Heart left ventricle (tissue), 16 donors: ENCODE data around the gene PRKCH. TPM values are rescaled to one million over a fixed set of nuclear protein-coding genes. Genes with fewer than 3 reads are reported as not detected.

Experiments
- ATAC-seq, 4 donors: fragments of 200-7000 bp; cut with Tn5 transposase; one replicate each; pipeline ENCODE4 v1.9.1; 2020 to 2022; ENCODE audit warnings: moderate library complexity in 4 of 4, mild to moderate bottlenecking in 3 of 4, moderate number of reproducible peaks in 1 of 4
- DNase-seq, 5 donors: peaks; one replicate each; pipeline ENCODE4 v3.0.0-alpha.2; 2020
- H3K27ac ChIP-seq, 12 donors: fragments of 200-600 bp; sonication (generic) in 4 of 12; one replicate each; pipeline versions ENCODE4 v1.5.0 to v1.8.0; 2016 to 2022; ENCODE audit warnings: mild to moderate bottlenecking in 2 of 12
- H3K27me3 ChIP-seq, 9 donors: fragments of 200-600 bp; sonication (generic) in 2 of 9; one replicate each; pipeline versions ENCODE4 v1.5.1 to v1.8.0; 2016 to 2022; ENCODE audit warnings: mild to moderate bottlenecking in 3 of 9
- H3K36me3 ChIP-seq, 9 donors: fragments of 200-600 bp; sonication (generic) in 2 of 9; one replicate each; pipeline versions ENCODE4 v1.5.0 to v1.8.0; 2018 to 2022; ENCODE audit warnings: mild to moderate bottlenecking in 2 of 9
- H3K4me1 ChIP-seq, 12 donors: fragments of 200-600 bp; sonication (generic) in 4 of 12; one replicate each; pipeline versions ENCODE4 v1.5.0 to v1.8.0; 2016 to 2022; ENCODE audit warnings: mild to moderate bottlenecking in 3 of 12
- H3K4me3 ChIP-seq, 12 donors: fragments of 200-600 bp; sonication (generic) in 4 of 12; one replicate each; pipeline versions ENCODE4 v1.5.0 to v1.8.0; 2017 to 2022; ENCODE audit warnings: mild to moderate bottlenecking in 9 of 12, moderate library complexity in 4 of 12
- H3K9me3 ChIP-seq, 12 donors: fragments of 200-600 bp; sonication (generic) in 4 of 12; one replicate each; pipeline versions ENCODE4 v1.5.0 to v1.8.0; 2016 to 2022; ENCODE audit warnings: mild to moderate bottlenecking in 1 of 12
- CTCF ChIP-seq, 12 donors: fragments of 200-600 bp; sonication (generic) in 4 of 12; IDR thresholded peaks; one replicate each; pipeline versions ENCODE4 v1.5.0 to v1.8.0; 2018 to 2022; ENCODE audit warnings: antibody characterized with exemption in 12 of 12, mild to moderate bottlenecking in 5 of 12
- POLR2A ChIP-seq, 2 donors: fragments of 450-650 bp; IDR thresholded peaks; one replicate each; pipeline ENCODE4 v1.6.1; 2017; ENCODE audit warnings: antibody characterized with exemption in 2 of 2, mild to moderate bottlenecking in 2 of 2, moderate library complexity in 2 of 2
- WGBS, 4 donors: extraction: QIAGEN DNeasy Blood & Tissue Kit in 2 of 4; methylation state at CpG; one replicate each; pipeline versions ENCODE4 v1.1.5 to v1.1.7; 2013 to 2018; 5-methylcytosine and 5-hydroxymethylcytosine counted together
- intact Hi-C, 10 donors: fragments of 100-400 bp; cut with DNase I; formaldehyde crosslinking; loops; one replicate each; pipeline versions ENCODE4 v1.11.1 to v1.14.2; 2022
- polyA plus RNA-seq, 2 donors: library from polyadenylated mRNA; stranded (reverse); fragments of 200-250 nt; gene quantifications; one replicate each; pipeline ENCODE4 v1.2.3, GENCODE V29; 2013
- total RNA-seq, 9 donors: library from RNA; depleted of rRNA in 2 of 9; stranded (reverse); fragments of >200 nt in 2 of 9; fragmentation: NEBNext Ultra II Directional in 3 of 9; extraction: Animal tissue kit (Norgen Biotek cat#: 25700) in 3 of 9; gene quantifications; one replicate each; pipeline versions ENCODE4 v1.1.0 to v1.2.4, GENCODE V29; 2016 to 2023
- donor health status: ischemic (EF 13 %, LVEDD 7.1; RV severe dilation, severe dysfunction).
- donor health status: healthy with polysubstance abuse.
- donor health status: DM: no; HTN: yes; CAD: no.
- donor health status: DM: no; HTN: no; CAD: no.
- donor health status: ischemic (EF 25% LVEDD 6.9; RV normal size, moderate dysfunction).
- donor health status: ischemic (EF 25% LVEDD 5.7; RV mildly dilated, moderate dysfunction).
- donor health status: healthy.
- donor health status: DM: yes; HTN: yes; CAD: no.
- donor health status: ischemic (EF 35%, LVEDD 5.7; RV mildly dilated, moderate dysfunction).
- donor health status: nonischemic (EF 11% LVEDD 7.7; RV severe dilation, severe dysfunction).
- donor health status: DM: yes; HTN: yes; CAD: no.
- donor health status: PGD.
- donor health status: ischemic (EF 29% LVEDD 5.4; RV normal size, mild dysfunction).
- donor health status: nonischemic (EF 23%, LVEDD 6.1; RV moderate dilation, normal function).

The PRKCH gene
- total and polyA plus RNA-seq, 11 donors, result 6.1 to 49.2 (median 21.7) TPM

- no peaks in the 10 kb centered on the region for H3K27me3 ChIP-seq
- intact Hi-C loops, result no loop called here
- H3K27ac ChIP-seq, result peak overlapping the region in 1 of 12 donors; percentile 1
- no peaks in the 10 kb centered on the region for H3K9me3 ChIP-seq
- DNase-seq (no peak), ATAC-seq (no peak)
- H3K4me1 ChIP-seq, result peaks cover 0 to 58% (median 1%) of the 10 kb centered on the region in 12 donors
- H3K4me3 ChIP-seq, result no peak overlapping the region
- 84 to 94% (median 90%) methylated on average over 3 of the region's 3 CpGs for whole genome bisulfite sequencing, 4 donors
- no peaks in the 10 kb centered on the region for H3K36me3 ChIP-seq
- no peak for TF ChIP-seq POLR2A (IDR thresholded peaks at IDR 0.05)
- TF ChIP-seq CTCF (IDR thresholded peaks at IDR 0.05), result no peak
Measured at GRCh38 chr14:61396694-61397093, 75.3 kb downstream of the PRKCH start.

GRCh38 chr14:61397615-61398014, 76.2 kb downstream of the PRKCH start:
- Histone ChIP-seq H3K36me3 (no peaks in the 10 kb centered on the region), H3K27me3 (no peaks in the 10 kb centered on the region), H3K4me1 (peaks cover 0 to 57% (median 1%) of the 10 kb centered on the region in 12 donors), H3K4me3 (no peak overlapping the region), H3K9me3 (no peaks in the 10 kb centered on the region), H3K27ac (no peak overlapping the region)
- intact Hi-C loops, result no loop called here
- TF ChIP-seq CTCF (IDR thresholded peaks at IDR 0.05), result no peak
- 89 to 94% (median 93%) methylated on average over 3 of the region's 3 CpGs for WGBS, 4 donors
- ATAC-seq, result no peak
- DNase-seq, result no peak

- no peak for ATAC-seq
- TF ChIP-seq CTCF (IDR thresholded peaks at IDR 0.05) (no peak), POLR2A (IDR thresholded peaks at IDR 0.05) (no peak)
Measured at GRCh38 chr14:61398221-61398620, 76.8 kb downstream of the PRKCH start.

GRCh38 chr14:61399365-61399764, 78.0 kb downstream of the PRKCH start:
- Histone ChIP-seq H3K27me3 (no peaks in the 10 kb centered on the region), H3K4me1 (peaks cover 0 to 65% (median 12%) of the 10 kb centered on the region in 12 donors), H3K4me3 (no peak overlapping the region), H3K27ac (no peak overlapping the region), H3K9me3 (no peaks in the 10 kb centered on the region), H3K36me3 (no peaks in the 10 kb centered on the region)
- TF ChIP-seq CTCF (IDR thresholded peaks at IDR 0.05) (no peak), POLR2A (IDR thresholded peaks at IDR 0.05) (no peak)
- DNase-seq (no peak), ATAC-seq (no peak)
- intact Hi-C loops, result no loop called here
- 85 to 93% (median 89%) methylated on average over 2 of the region's 2 CpGs for WGBS, 4 donors

More at GRCh38 chr14:61398221-61398620, 76.8 kb downstream of the PRKCH start:
- no peak overlapping the region for H3K4me3 ChIP-seq
- H3K27ac ChIP-seq, result no peak overlapping the region
- no peak for DNase-seq
- intact Hi-C loops, result no loop called here
- no peaks in the 10 kb centered on the region for H3K36me3 ChIP-seq
- WGBS, 4 donors, result 84 to 91% (median 87%) methylated on average over 2 of the region's 2 CpGs
- peaks cover 0 to 56% (median 4%) of the 10 kb centered on the region in 12 donors for H3K4me1 ChIP-seq
- no peaks in the 10 kb centered on the region for H3K27me3 ChIP-seq
- H3K9me3 ChIP-seq, result no peaks in the 10 kb centered on the region
